ENCODE data around the gene IFNA16.
A peak's percentile ranks its signal among the peaks of the same experiment; 100 is the strongest.
"Not testable (repeated sequence)": the region's sequence is repeated elsewhere in the genome, so short reads cannot be mapped to it uniquely, and the experiment has no call there.

The IFNA16 gene

DNA sequence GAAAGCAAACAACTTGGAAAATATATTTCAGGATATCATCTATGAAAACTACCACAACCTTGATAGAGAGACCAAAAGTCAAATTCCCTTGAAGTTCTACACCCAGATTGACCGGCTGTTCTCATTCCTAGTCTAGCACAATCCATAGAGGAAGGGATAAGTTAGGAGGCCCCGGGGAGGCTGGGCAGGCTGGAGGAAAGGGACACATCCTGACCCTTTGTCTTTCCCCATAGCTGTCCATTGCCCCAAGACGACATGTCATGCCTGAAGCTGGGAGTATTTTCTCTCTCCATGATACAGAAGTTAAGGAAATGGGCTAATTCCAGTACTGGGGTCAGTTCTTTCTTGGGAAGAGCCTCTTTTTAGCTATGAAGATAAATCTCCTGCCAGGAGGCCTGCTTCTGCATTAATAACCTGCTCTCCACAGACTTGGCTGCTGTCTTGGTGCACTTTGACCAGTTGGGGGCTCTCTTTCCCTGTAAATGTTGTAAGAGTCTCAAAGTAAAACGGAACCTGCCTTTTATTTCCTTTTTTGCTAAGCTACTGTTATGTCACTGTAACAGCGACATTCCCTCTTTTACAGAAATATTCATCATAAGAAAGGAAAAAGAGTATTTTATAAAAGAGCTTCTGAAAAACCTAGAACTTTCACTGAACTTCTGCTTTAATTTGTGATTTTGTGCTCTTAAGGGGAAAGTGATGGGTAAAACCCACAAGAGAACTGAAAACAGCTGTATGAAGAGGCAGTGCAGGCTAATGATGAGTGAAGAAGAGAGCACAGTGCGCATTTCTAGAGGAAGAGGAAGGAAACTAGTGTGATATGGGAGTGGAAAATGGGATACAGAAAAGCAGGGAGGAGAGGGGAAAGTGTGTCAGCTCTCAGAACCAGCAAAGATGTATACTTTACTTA, 22.0 kb downstream of the IFNA16 start:
- DNase-seq: peak; percentile 2

DNA sequence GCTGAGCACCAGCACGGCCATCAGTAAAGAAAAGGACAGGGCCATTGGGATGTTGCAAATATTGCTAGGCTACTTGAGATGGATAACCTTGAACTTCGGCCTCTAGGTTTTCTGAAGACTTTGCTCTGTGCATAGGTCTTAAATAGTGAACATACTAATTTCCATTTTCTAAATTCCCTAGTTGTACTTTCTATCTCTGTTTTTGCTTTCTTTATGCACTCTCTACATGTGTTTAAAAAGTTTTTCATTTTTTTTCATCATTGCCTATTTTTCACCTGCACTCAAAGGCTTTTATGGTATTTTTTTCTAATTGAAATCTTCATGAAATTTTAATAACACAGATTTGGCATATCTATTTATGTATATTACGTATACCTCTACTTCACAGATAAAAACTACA, 29.6 kb downstream of the IFNA16 start, which contains the start of gene IFNA4:
Gene IFNA4, minus strand, starts transcription at position 101 of the 400 bp plus-strand sequence. Its CDS starts 56 bp downstream, at position 45.
- DNase-seq: not testable (repeated sequence)

DNA sequence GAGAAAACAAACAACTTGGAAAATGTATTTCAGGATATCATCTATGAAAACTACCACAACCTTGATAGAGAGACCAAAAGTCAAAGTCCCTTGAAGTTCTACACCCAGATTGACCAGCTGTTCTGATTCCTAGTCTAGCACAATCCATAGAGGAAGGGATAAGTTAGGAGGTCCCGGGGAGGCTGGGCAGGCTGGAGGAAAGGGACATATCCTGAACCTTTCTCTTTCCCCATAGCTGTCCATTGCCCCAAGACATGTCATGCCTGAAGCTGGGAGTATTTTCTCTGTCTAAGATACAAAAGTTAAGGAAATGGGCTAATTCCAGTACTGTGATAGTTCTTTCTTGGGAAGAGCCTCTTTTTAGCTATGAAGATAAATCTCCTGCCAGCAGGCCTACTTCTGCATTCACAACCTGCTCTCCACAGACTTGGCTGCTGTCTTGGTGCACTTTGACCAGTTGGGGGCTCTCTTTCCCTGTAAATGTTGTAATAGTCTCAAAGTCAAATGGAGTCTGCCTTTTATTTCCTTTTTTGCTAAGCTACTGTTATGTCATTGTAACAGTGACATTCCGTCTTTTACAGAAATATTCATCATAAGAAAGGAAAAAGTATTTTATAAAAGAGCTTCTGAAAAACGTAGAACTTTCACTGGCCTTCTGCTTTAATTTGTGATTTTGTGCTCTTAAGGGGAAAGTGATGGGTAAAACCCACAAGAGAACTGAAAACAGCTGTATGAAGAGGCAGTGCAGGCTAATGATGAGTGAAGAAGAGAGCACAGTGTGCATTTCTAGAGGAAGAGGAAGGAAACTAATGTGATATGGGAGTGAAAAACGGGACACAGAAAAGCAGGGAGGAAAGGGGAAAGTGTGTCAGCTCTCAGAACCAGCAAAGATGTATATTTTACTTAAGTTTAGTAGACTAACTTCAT, 34.0 kb downstream of the IFNA16 start:
- not testable (repeated sequence) for DNase-seq

DNA sequence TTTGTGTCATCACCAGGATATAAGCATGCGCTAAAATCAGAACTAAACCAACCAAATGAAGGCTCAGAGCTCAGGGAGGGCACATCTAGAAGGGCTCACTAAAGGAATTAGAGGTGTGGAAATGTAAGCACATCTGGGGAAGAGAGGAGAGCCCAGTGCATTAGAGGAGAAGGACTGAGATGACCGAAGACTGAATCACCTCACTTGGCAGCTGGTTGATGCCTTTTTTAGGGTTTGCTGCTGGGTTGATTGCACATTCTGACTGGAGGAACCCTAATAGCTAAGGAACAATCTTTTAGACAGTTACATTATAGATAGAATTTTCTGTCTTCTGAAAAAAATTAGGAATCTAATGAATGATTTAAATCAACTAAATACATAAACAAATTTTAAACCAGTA, 42.4 kb downstream of the IFNA16 start:
- no peak for DNase-seq

DNA sequence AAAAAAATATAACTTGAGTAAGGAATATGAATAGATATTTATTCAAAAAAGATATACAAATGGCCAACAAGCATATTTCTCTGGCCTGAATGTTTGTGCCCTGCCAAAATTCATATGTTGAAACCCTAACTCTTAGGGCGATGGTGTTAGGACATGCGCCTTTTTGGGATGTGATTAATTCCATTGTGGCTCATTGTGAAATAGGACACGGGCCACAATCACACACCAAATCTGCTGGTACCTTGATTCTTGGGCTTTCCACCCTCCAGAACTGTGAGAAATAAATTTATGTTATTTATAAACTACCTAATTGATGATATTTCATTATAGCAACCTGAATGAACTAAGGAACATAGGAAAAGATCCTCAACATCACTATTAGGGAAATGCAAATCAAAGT, 45.0 kb downstream of the IFNA16 start:
- DNase-seq: no peak

DNA sequence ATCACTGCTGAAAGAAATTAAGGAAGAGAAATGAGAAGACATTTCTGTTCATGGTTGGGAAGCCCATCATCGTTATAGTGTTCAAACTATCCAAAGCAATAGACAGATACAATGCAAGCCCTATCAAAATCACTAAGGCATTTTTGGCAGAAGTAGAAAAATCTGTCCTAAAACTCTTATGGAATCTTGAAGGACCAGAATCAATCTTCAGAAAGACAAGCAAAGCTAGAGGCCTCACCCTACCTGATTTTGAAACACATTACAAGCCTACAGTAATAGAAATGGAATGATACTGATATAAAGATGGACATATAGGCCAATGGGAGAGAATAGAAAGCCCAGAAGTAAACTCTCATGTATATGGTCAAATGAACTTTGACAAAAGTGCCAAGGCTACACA, 45.8 kb downstream of the IFNA16 start:
- no peak for DNase-seq

DNA sequence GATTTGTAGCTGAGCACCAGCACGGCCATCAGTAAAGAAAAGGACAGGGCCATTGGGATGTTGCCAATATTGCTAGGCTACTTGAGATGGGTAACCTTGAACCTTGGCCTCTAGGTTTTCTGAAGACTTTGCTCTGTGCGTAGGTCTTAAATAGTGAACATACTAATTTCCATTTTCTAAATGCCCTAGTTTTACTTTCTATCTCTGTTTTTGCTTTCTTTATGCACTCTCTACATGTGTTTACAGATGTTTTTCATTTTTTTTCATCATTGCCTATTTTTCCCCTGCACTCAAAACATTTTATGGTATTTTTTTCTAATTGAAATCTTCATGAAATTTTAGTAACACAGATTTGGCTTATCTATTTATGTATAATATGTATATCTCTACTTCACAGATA, 50.6 kb downstream of the IFNA16 start, which contains the start of gene IFNA21:
Gene IFNA21, minus strand, starts transcription at position 101 of the 400 bp plus-strand sequence. Its CDS starts 48 bp downstream, at position 53.
- not testable (repeated sequence) for DNase-seq

Data from right kidney (tissue), 1 donor.